Fibroblast of skin of right quadriceps (primary cell): ENCODE results near the gene TTC28.
"Not testable (repeated sequence)": the region's sequence is repeated elsewhere in the genome, so short reads cannot be mapped to it uniquely, and the experiment has no call there.

Experiments
- DNase-seq: peaks from one replicate; pipeline ENCODE4 v3.0.0-alpha.2; 2013

TTC28 gene

DNA sequence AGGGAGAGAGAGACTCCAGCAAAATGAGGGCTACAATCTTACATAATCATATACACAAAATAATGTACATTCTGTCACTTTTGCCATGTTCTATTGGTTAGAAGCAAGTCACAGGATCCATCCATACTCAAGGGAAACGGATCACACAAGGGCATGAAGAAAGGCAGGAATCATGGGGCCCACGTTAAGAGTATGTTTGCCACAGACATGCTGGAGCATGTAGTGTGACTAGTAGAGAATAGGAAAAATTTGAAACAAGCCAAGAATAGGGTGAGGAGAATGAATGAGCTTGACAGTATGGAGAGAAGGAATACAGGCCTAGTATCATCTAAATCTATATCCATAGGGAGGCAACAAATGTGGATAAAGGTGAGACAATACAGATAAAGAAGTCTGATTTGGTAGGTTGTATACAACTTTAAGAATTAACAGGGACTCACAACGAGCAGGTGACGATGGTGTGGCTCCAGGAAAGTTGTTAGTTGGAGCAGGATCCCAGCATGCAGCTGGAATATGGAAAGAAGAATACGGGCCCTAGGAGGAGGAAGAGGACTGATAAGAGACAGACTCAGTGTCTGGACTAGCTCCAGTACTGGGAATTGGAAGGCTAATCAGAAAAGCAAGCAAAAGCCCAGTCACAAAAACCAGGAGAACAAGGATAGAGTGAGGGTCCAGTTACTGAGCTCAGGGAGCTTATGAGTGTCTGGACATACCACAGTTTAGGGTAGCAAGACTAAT, 458.8 kb downstream of the TTC28 start:
- no peak for DNase-seq

DNA sequence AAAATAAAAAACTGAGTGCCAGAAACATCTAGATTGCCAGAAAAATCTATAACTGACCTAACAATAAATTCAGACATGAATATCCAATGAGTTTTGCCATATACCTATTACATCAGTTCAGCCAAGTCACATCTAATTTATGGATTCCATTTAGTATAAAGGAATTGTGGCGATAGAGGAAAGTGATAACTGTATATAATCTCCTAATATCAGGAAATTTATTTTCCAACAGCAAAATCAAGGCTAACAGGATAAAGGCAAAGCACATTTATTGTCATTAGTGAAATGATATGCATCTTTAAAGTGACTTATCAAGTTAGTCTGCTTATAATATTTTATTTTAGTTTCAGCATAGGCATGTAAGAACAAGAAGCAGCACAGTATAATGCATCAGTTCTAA, 462.4 kb downstream of the TTC28 start:
- no peak for DNase-seq

DNA sequence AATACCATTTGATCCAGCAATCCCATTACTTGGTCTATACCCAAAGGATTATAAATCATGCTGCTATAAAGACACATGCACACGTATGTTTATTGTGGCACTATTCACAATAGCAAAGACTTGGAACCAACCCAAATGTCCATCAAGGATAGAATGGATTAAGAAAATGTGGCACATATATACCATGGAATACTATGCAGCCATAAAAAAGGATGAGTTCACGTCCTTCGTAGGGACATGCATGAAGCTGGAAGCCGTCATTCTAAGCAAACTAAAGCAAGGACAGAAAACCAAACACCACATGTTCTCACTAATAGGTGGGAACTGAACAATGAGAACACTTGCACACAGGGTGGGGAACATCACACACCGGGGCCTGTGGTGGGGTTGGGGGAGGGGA, 464.9 kb downstream of the TTC28 start:
- DNase-seq = not testable (repeated sequence)

DNA sequence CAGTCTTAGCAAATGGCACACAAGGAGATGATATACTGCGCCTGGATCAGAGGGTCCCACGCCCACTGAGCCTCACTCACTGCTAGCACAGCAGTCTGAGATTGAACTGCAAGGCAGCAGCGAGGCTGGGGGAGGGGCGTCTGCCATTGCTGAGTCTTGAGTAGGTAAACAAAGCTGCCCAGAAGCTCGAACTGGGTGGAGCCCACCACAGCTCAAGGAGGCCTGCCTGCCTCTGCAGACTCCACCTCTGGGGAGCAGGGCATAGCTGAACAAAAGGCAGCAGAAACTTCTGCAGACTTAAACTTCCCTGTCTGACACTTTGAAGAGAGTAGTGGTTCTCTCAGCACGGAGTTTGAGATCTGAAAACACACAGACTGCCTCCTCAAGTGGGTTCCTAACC, 470.2 kb downstream of the TTC28 start:
- DNase-seq = not testable (repeated sequence)

DNA sequence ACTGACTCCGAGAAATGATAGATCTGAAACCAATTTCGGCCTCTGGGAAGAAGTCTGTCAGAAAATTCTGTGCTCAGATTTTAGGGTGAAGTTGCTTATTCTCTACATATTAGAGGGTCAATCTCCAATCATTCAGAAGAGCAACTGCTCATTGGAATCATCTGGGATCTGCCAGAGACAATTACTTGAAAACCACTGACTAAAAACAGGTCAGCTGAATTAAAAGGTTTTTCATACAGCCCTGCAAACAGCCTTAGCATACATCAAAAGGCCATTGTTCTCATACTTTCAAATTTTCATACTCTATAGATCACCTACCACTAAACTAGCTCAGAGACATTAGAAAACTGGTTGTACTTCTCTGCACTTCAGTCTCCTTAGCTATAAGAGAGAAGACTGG, 470.9 kb downstream of the TTC28 start:
- DNase-seq = no peak

DNA sequence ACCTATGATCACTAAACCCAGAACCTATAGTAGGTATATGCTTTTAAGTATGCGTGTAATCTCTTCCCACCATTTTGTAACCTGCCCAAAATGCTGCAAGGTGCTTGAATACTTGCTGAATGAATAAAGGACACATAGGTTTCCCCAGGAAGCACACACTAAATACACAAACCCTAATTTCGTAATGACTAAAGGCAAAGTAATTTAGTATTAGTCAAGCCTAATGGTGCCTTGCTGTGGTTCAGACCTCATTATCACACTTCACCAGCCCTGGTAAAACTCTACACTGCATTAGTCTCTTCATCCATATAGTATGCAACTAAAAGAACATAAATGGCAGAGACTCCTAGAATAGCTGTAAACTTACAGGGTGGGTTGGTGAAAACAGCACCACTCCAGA, 471.6 kb downstream of the TTC28 start:
- peak; percentile 40 for DNase-seq

DNA sequence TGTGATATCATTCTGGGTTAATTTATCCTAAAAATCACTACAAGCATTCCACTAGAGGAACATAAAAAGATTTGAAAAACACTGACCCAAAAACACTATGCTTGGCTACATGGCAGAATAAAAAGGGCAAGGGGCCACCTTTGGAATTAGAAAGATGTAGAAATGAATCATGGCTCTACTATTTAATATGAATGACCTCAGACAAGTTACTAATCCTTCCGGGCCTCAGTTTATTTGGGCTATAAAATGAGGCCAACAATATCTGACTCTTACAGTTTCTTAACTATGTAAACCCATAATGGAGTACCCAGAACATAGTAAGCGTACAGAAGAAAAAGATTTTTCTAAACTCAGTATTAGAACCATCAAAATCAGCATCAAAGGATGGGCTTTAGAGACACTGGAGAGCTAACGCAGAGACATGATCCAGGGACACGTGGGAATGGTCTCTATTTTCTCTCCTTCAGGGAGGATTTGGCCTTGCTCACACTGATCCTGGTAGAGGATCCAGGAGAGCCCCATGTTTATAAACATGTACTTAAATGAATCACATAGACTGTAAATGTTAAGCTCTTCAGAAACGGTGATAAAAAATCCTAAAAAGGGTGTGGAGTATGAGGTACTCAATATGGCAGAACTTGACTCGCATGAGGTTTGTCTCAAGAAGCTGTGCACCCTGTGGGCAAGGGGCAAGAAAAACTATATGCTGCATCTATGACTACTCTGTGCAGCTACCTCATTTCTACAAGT, 472.2 kb downstream of the TTC28 start:
- peak; percentile 29 for DNase-seq

DNA sequence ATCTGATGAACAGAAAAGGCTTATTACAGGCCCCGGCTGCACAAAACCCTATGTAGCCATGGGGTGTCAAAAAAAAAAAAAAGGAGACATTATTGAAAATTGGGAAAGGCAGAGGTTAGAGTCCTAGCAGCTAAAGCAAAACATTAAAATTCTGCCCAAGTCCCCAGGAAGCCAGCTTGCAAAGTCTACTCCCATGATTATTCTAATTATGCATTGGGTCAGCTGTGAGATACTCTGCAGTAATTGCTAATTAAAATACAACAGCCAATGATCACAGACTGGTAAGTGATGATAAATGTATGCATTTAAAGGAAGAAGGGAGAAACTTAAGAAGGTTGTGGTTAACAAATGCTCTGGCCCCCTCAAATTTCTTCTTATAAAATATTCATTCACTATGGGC, 473.7 kb downstream of the TTC28 start:
- no peak for DNase-seq

DNA sequence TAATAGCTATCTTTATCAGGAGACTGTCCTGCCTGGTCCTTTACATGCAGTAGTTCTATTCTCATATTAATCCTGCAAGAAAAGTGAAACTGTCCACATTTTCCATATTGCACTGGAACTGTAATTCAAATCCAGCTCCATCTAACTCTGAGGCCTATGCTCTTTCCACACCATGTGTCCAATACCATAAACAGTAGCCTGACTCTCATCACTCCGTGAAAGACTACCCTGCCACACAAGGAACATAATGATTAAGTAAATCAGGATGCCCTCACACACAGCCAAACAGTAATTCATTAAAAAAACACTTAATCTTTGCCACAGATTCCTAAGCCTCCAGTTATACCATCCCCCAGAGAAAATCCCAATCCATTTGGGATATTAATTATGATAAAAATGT, 475.3 kb downstream of the TTC28 start:
- DNase-seq = no peak

DNA sequence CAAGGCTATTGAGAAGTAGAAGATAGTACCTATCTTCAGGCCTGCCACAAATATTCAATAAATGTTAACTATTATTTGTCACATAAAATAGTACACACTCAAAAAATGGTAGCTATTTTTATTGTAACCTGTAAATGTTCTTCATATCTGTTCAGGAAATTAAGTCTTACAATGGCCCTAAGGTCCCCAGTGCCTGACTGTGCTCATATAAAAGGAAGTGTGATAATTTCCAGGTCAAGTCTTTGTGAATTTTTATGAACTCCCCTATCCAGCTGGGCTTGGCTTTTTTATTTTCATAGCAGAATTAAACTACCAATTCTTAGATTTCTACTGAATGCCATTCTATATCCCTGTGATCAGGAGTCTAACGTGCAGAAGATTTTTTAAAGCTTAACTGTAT, 476.4 kb downstream of the TTC28 start:
- DNase-seq = no peak

DNA sequence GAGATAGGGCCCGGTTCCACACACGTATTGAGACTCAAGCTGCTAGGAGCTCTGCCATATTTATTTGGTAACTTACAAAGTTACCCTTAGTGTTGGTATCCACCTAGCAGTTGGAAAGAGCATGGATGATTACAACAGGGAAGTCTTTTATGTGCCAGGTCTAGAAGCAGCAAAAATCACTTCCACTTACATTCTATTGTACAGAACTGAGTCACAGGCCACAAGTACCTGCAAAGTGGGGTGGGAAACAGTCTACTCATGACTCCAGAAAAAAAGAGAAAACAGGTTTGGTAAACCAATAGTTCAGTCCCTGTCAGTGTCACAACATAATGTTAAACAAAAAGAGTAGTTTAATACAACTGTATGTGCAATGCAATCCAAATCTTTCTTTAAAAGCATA, 480.9 kb downstream of the TTC28 start:
- no peak for DNase-seq

DNA sequence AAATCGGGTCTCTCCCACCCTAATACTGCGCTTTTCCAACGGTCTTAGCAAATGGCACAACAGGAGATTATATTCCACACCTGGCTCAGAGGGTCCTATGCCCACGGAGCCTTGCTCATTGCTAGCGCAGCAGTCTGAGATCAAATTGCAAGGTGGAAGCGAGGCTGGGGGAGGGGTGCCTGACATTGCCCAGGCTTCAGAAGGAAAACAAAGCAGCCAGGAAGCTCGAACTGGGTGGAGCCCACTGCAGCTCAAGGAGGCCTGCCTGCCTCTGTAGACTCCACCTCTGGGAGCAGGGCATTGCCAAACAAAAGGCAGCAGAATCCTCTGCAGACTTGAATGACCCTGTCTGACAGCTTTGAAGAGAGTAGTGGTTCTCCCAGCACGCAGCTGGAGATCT, 488.1 kb downstream of the TTC28 start:
- not testable (repeated sequence) for DNase-seq

DNA sequence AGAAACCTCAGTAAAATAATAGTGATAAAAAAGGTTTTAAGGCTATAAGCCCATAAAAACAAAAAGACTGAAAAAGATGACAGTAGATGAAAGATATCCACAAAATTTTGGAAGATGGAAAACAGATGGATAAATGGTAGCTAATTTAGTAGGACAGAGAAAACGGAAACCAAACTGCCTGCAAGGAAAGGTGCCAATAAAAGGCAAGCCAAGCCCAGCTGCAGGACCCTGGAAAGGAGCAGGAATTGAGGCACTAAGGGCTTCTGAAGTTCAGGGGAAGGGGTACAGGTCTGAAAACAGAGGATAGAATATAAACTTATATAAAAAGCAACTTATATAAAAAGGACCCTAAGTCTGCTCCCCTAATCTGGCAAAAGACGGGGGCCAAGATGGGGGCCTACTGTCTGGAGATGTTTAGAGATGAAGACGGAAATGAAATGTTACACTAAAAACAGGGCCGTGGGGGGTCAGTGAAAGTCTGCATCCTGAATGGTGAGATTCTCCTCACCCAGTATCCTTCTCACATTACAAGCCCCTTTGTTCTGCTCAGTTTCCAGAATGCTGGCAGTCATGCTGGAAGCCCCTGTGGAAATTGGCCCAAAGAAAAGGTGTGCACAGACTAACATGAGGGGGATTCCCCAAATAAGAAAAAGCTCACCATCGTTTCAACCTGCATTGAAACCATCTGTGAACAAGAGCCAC, 491.3 kb downstream of the TTC28 start:
- DNase-seq = no peak

DNA sequence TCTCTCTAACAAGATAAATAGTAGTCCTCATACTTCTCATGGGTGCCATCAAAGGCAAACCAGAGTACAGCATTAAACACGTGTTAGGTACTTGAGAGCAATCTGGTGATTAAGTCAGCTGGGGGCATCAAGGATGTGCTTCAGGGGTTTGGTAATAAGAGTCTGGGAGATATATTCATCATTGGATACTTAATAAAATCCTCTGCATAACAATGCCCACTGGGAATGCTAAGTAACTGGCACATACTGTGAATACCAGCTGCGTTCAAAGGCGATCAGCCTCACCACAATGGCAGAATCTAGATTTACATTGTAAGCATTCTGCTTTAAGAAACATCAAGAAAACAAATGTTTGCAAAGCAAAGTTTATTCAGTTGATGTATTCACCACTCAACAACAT, 492.0 kb downstream of the TTC28 start:
- DNase-seq = no peak

DNA sequence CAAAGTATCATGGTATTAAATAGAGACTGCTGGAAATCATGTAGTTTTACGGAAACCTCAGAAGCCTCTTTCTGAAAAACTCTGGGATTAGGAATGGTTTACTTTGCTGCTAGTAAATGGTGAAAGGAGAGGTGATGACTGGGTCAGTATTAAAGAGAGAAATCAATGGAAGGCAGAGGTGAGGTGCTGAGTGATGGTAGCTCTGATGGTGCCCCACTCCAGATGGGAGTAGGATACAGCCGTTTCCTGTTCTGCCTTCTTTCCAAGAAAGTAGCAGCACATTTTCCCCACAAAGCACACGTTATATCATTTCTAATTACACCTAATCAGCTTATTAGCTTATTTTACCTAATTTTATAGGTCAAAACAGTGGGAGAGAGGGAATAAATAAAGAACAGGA, 493.0 kb downstream of the TTC28 start:
- DNase-seq = no peak

DNA sequence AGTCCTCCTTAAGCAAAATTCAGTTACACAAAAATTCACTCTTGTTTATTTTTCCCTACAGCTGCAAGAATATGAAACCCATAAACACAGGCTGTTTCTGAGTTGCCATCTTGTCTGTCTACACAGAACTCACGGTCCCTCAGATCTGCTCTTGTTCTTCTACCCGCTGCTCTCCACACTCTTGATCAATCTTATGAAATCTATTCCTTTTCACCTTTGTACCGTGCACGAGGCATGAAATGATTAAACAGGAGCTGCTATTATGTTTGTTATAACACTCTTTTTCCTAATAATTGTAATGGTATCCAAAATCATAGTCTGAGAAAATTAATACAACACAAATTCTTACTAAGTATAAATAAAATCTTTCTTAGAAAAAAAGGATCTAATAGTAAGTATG, 494.5 kb downstream of the TTC28 start:
- no peak for DNase-seq

DNA sequence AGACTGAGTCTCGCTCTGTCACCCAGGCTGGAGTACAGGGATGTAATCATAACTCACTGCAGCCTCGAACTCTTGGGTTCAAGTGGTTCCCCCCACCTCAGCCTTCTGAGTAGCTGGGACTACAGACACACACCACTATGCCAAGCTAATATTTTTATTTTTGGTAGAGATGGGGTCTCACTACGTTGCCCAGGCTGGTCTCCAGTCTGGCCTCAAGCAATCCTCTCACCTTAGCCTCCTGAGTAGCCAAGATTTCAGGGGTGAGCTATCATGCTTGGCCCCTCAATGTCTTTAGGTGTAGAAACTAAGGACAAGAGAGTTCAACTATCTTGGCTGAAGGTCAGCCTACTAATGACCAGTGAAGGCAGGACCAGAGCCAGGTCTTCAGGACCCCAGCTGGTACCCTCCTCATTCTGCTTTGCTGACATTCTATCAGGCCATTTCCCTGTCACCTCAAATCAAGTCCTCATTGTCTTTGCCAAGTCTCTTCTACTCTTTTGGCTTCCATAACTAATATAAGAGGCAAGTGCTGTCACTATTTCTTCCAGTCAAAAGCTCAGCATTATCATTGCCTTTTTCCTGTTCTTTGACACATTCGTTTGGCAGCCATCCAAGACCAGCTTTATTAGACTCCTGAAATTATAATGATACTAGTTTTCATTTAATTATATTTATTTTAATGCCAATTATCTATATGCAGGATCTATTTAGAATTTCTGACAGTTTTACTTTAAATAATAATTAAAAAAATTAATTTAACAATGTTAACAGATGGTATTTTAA, 496.4 kb downstream of the TTC28 start:
- DNase-seq = no peak

DNA sequence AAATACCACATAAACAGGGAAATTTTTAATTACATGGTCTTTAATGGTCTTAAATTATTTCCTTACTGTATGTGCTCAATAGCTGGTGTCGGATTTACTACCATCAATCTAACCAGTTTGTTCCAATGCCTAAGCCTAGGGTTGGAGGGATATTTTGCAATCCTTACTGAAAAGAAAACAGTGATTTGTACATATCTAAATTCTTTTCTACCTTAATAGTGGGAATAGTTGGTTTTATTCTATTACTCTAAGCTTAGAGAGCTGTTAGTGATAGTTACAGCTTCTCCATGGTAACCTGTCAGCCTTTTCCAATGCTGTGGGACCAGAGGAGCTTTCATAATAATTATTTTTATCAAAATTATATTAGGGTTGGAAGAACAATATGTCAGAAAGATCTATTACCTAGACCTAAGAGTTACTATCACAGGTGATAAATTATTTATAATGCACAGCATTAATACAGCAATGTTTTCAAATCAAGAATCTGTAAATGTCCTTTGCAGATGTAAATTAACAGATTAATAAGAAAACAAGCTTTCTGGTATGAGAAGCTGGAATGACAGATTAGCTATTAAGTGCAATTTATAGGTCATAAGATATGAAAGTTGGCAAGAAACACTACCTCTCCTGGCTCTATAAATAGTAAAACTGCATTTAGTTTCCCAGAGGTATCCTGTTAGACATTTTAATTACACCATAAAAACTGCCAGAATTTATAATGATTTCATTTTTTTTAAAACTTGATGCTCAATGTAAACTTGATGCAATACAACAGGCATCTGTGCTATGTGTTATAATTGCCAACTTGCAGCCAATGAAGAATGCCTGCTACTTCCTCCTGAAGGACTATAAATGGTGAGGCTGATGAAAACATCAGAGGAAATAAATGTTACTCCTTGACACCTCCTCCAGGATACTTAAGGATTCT, 498.6 kb downstream of the TTC28 start:
- DNase-seq = peak; percentile 86

DNA sequence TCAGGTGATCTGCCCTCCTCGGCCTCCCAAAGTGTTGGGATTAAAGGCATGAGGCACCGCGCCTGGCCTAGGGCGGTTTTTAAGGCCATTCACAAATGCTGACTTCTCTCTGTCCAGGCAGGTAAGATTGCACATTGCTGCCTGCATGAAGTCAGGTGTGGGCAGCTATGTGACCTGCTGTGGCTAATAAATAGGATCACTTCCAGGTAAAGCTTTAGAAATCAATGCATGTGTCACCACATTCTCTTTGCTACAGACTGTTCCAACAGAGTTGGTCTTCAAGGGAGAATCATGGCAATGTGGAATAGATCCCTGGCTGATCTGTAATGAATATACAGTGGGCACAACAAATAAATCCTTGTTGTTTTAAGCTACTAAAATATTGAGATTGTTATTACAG, 500.2 kb downstream of the TTC28 start:
- no peak for DNase-seq

DNA sequence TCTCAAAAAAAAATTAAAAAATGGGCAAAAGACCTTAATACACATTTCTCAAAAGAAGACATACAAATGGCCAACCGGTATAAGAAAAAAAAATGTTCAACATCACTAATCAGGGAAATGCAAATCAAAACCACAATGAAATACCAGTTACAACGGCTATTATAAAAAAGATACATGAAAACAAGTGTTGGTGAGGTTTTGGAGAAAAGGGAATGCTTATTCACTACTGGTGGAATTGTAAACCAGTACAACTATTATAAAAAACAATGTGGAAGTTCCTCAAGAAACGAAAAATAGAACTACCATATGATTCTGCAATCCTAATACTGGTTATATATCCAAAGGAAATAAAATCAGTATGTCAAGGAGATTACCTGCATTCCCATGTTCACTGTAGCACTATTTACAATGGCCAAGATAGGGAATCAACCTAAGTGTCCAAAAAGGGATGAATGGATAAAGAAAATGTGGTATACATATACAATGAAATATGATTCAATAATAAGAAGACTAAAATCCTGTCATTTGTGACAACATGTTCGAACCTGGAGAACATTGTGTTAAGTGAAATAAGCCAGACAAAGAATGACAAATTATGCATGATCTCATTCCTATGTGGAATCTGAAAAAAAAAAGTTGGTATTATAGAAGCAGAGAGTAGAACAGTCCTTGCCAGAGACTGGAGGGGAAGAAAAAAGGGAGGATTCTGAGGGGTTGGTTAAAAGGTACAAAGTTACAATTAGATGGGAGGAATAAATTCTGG, 503.7 kb downstream of the TTC28 start:
- no peak for DNase-seq

DNA sequence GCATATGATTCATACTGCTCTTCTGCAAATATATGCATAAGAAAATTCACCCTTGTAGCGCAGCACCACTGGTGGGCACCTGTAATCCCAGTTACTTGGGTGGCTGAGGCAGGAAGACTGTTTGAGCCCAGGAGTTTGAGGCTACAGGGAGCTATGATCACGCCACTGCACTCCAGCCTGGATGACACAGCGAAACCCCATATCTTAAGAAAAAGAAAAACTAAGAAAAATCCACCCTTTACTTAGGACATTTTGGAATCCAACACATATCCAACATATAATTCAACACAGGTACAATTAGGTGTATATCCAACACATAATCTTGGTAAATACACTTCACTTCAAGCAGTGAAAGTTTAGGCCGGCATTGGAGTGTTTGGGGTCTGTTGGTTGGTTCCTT, 505.1 kb downstream of the TTC28 start:
- DNase-seq = no peak
